Measurements from ENCODE around the gene CYP24A1. TPM values are rescaled to one million over a fixed set of nuclear protein-coding genes. Genes with fewer than 3 reads are reported as not detected.

CYP24A1 gene
- total RNA-seq, 1 donor from 2014 or later, result 5.9 TPM

DNA sequence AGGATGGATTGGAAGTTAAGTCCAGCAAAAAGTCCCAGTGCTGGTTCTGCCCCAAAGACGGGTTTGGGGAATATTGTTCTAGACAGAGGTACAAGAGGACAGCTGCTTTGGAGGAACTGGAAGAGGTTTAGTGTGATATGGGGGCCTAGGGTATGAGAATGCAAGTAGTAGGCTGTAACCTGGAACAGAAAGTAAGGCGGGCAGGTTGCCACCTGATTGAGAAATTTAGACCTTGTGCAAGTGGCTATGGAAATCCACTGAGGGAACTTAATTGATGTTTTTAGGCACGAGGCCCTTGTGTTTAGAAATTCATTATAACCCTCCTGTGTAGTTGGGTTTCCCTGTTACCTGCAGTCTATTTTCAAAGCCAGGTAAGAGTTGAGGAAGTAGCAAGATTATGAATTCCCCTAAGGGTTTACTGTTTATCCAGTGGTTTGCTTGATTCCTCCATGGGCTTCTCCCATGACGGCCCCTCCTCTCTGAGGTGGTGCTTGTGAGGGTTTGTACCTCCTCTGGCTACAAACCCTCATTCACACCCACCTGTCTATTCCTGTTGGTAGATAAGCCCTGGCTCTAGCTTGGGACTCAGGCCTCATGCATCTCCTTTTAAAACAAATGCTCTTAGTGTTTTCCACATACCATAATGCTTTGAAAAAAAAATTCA is 61.4 kb downstream of the CYP24A1 start:
- Histone ChIP-seq H3K36me3 (no peaks in the 10 kb centered on the region), H3K4me3 (no peak overlapping the region), H3K9me3 (no peaks in the 10 kb centered on the region), H3K4me1 (peaks cover 6% of the 10 kb centered on the region), H3K27ac (no peak overlapping the region), H3K27me3 (no peaks in the 10 kb centered on the region)
- DNase-seq (ENCODE audit: extremely low spot score in 2 of 2), result no peak
- intact Hi-C loops (cut with DNase I), result no loop called here
- no peak for TF ChIP-seq POLR2A (IDR thresholded peaks at IDR 0.05)

- Histone ChIP-seq H3K4me1 (peaks cover 6% of the 10 kb centered on the region), H3K27me3 (no peaks in the 10 kb centered on the region), H3K9me3 (no peaks in the 10 kb centered on the region), H3K36me3 (no peaks in the 10 kb centered on the region), H3K27ac (no peak overlapping the region), H3K4me3 (no peak overlapping the region)
- TF ChIP-seq POLR2AphosphoS5 (IDR thresholded peaks at IDR 0.05; ENCODE audit: insufficient read depth in 1 of 2, low read depth in 1 of 2), result no peak
- no peak for TF ChIP-seq POLR2A (IDR thresholded peaks at IDR 0.05)
- TF ChIP-seq CTCF (IDR thresholded peaks at IDR 0.05), result no peak
- no peak for DNase-seq (ENCODE audit: extremely low spot score in 2 of 2)
- intact Hi-C loops (cut with DNase I), result no loop called here
Measured at GRCh38 chr20:54111460-54111859, 62.3 kb downstream of the CYP24A1 start.

DNA sequence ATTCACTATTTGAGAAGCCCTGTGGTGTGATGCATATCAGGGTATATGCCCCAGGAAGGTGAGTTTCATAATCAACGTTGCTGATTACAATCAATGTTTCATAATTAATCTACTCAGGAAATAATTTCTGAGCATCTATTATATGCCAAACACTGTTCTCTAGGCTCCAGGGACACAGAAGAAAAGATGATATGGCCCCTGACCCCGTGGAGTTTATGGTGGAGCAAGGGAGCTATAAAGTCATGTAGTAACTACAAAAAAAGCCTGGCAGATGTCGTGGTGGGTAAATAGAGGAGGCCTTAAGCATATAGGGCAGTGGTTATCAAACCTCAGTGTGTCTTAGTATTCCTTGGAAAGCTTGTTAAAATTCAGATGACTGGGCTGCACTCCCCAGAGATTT is 63.3 kb downstream of the CYP24A1 start:
- intact Hi-C loops (cut with DNase I), result no loop called here
- Histone ChIP-seq H3K27me3 (no peaks in the 10 kb centered on the region), H3K36me3 (no peaks in the 10 kb centered on the region), H3K4me3 (no peak overlapping the region), H3K9me3 (no peaks in the 10 kb centered on the region), H3K4me1 (peaks cover 6% of the 10 kb centered on the region), H3K27ac (no peak overlapping the region)
- TF ChIP-seq CTCF (IDR thresholded peaks at IDR 0.05) (no peak), POLR2AphosphoS5 (IDR thresholded peaks at IDR 0.05; ENCODE audit: insufficient read depth in 1 of 2, low read depth in 1 of 2) (no peak), POLR2A (IDR thresholded peaks at IDR 0.05) (no peak)
- DNase-seq (ENCODE audit: extremely low spot score in 2 of 2), result no peak

DNA sequence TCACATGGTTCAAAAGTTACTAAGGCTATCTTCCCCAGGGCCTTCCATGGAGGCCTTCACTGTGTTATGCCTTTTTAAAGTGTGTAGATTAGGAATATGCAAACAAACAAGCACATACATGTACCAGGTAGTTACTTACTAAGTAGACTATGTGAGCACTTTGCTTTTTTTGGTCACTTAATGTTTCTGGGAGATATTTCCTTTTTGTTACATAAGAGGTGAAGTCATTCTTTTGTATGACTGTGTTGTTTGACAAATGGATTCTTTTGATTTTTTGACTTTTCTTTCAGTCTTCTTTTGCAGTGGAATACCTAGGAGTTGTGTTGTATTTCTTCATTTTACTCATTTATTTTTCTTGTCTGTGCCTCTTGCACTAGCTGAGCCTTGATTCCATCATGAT is 63.7 kb downstream of the CYP24A1 start:
- Histone ChIP-seq H3K27me3 (no peaks in the 10 kb centered on the region), H3K9me3 (no peaks in the 10 kb centered on the region), H3K4me3 (no peak overlapping the region), H3K36me3 (no peaks in the 10 kb centered on the region), H3K27ac (no peak overlapping the region), H3K4me1 (peaks cover 6% of the 10 kb centered on the region)
- no peak for TF ChIP-seq CTCF (IDR thresholded peaks at IDR 0.05)
- no peak for TF ChIP-seq POLR2A (IDR thresholded peaks at IDR 0.05)
- no peak for TF ChIP-seq POLR2AphosphoS5 (IDR thresholded peaks at IDR 0.05; ENCODE audit: insufficient read depth in 1 of 2, low read depth in 1 of 2)
- no peak for DNase-seq (ENCODE audit: extremely low spot score in 2 of 2)
- intact Hi-C loops (cut with DNase I), result no loop called here

- no peaks in the 10 kb centered on the region for H3K36me3 ChIP-seq
- H3K4me1 ChIP-seq, result peaks cover 6% of the 10 kb centered on the region
- TF ChIP-seq POLR2A (IDR thresholded peaks at IDR 0.05), result no peak
- TF ChIP-seq POLR2AphosphoS5 (IDR thresholded peaks at IDR 0.05; ENCODE audit: insufficient read depth in 1 of 2, low read depth in 1 of 2), result no peak
- no peak for TF ChIP-seq CTCF (IDR thresholded peaks at IDR 0.05)
- intact Hi-C loops (cut with DNase I), result loop anchor here (10.0 kb wide), 1 partner anchor 86 kb away; no protein-coding TSS in a partner anchor
- DNase-seq (ENCODE audit: extremely low spot score in 2 of 2), result no peak
- no peak overlapping the region for H3K4me3 ChIP-seq
- no peak overlapping the region for H3K27ac ChIP-seq
- H3K27me3 ChIP-seq, result no peaks in the 10 kb centered on the region
- no peaks in the 10 kb centered on the region for H3K9me3 ChIP-seq
Measured at GRCh38 chr20:54108817-54109216, 65.0 kb downstream of the CYP24A1 start.
